CD4-positive, alpha-beta T cell treated with Interleukin-6 for 4 hours (primary cell): ENCODE results near the gene PHACTR4.
"Not testable (repeated sequence)": the region's sequence is repeated elsewhere in the genome, so short reads cannot be mapped to it uniquely, and the experiment has no call there.

Source experiments
- DNase-seq: peaks from one replicate; pipeline ENCODE4 v3.0.0-alpha.2; 2020; ENCODE audit warnings: mixed read lengths

The PHACTR4 gene

GRCh38 chr1:28437924-28438699 lies 68.6 kb downstream of the PHACTR4 start:
- DNase-seq = peak; percentile 28

- DNase-seq = no peak
Observed at GRCh38 chr1:28439320-28439719, 69.8 kb downstream of the PHACTR4 start.

DNA sequence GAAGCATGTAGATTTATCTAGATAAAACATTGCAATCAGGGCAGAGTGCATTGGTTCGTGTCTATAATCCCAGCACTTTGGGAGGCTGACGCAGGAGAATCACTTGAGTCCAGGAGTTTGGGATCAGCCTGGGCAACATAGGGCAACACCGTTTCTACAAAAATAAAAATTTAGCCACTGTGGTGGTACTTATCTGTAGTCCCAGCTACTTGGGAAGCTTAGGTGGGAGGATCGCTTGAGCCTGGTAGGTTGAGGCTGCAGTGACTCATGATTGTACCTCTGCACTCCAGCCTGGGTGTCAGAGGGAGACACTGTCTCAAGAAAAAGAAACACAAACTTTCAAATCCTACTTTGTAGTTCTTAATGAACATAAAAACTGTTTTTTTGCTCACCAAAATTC lies 72.1 kb downstream of the PHACTR4 start:
- no peak for DNase-seq

DNA sequence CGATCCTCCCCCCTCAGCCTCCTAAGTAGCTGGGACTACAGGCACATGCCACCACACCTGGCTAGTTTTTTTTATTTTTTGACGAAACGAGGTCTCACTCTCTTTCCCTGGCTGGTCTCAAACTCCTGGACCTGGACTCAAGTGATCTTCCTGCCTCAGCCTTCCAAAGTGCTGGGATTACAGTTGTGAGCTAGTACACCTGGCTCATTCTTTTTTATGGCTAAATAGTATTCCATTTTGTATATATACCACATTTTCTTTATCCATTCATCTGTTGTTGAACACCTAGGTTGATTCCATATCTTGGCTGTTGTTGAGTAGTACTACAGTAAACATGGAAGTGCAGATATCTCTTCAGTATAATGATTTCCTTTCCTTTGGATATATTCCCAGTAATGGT lies 74.0 kb downstream of the PHACTR4 start:
- no peak for DNase-seq

DNA sequence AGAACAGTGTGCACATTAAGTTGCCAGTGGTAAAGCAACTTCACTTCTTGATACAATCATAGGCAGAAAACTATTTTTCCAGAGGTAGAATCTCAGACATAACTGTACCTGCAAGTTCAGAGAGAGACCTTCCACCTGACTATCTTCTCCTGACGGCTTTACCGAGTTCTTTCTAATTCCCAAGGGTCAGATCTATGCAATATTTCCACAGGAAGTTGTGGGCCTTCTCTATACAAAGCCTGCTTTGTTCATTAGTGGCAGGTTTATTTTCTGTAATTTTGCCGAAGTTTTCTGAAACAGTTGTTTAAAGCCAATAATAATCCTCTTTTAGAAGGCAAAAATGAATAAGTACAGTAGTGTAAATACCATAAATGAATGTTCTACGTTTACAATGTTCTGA lies 78.1 kb downstream of the PHACTR4 start:
- DNase-seq = no peak

DNA sequence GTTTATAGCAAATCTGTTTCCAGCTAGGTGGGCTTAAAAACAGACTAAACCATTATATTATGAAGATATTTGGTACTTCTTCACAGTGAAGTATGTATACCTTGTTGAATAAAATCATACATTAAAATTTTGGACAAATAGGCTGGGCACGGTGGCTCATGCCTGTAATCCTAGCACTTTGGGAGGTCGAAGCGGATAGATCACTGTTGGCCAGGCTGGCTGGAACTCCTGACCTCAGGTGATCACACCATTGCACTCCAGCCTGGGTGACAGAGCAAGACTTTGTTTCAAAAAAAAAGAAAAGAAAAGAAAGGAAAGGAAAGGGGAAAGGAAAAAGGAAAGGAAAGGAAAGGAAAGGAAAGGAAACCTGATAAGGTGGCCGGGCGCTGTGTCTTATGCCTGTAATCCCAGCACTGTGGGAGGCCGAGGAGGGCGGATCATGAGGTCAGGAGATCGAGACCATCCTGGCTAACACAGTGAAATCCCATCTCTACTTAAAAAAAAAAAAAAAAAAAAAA lies 78.6 kb downstream of the PHACTR4 start:
- not testable (repeated sequence) for DNase-seq

DNA sequence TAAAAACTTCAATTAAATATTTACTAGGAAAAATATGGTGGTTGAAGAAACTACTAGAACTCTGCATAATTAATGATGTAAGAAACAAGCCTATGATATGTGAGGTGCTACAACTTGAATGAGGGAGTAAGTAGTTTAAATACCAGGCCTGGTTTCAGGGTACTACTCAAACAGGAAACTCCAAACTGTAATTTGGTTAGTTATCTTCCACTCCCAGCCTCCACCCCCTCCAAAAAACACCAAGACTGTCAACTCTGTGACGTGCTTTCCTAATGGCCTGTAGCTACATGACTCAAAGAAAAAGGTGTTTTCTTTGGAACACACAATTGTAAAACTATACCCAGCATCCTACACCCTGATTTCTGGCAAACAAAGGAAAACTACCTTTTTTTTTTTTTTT lies 80.4 kb downstream of the PHACTR4 start:
- DNase-seq = peak; percentile 21

DNA sequence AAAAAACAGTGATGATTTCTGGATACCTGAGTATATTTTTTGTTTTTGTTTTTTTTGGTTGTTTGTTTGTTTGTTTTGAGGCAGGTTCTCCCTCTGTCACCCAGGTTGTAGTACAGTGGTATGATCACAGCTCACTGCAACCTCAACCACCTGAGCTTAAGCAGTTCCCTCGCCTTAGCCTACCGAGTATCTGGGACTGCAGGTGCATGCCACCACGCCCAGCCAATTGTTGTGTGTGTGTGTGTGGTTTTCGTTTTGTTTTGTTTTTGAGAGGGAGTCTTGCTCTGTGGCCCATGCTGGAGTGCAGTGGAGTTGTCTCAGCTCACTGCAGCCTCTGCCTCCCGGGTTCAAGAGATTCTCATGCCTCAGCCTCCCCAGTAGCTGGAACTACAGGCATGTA lies 81.0 kb downstream of the PHACTR4 start:
- DNase-seq = no peak

GRCh38 chr1:28451011-28451410 lies 81.5 kb downstream of the PHACTR4 start:
- DNase-seq = no peak

- DNase-seq = no peak
Observed at GRCh38 chr1:28456078-28456477, 86.5 kb downstream of the PHACTR4 start.

DNA sequence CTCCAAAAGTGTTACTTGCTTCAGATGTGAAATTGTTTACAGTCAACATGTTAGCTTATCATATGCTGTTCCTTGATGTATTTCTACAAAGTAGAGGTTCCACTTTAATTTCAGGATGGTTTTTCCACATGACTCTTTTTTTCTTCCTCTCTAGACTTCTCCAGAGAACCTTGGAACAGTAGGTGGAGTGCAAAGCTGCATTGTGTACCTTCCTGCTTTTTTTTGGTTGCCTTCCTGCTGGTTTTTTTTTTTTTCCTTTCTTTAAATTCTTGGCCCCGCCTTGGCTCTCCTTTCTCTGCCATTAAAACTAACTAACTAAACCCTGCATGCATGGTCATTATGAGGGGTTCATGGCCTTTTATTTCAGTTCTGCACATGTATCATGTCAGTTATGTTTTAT lies 88.1 kb downstream of the PHACTR4 start:
- DNase-seq = no peak

GRCh38 chr1:28458237-28459228 lies 89.0 kb downstream of the PHACTR4 start:
- DNase-seq = no peak

DNA sequence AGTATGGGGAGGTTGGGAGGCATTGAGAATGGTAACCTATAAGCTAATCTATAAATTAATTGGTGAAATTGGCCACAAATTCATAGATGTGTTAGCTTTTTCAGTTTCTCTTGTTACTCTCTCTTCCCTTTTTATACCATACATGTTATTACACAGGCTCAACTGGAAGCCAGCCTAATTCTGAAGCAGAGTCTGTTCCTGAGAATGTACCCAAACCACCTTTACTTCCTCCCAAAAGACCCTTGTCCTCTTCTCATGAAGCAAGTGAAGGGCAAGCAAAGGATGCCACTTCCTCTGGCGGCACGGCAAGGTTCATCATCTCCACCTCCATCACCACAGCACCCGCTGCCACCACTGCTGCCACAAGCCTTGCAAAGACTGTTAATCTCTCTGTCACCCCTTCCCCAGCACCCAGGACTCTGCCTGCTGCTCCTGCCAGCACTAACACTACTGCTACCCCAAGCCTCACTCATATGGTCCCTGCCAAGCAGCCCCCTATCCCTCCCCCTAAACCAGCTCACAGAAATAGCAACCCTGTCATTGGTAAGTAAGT lies 96.8 kb downstream of the PHACTR4 start:
- no peak for DNase-seq

DNA sequence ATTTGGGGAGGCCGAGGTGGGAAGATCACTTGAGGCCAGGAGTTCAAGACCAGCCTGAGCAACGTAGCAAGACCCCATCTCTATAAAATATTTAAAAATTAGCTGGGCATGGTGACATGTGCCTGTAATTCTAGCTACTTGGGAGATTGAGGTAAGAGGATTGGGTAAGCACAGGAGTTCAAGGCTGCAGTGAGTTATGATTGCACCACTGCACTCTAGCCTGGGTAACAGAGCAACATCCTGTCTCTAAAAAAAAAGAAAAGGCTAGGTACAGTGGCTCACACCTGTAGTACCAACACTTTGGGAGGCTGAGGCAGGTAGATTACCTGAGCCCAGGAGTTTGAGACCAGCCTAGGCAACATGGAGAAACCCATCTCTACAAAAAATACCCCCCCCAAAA lies 100.6 kb downstream of the PHACTR4 start:
- DNase-seq = no peak

- DNase-seq = not testable (repeated sequence)
Observed at GRCh38 chr1:28479497-28479896, 110.0 kb downstream of the PHACTR4 start.

DNA sequence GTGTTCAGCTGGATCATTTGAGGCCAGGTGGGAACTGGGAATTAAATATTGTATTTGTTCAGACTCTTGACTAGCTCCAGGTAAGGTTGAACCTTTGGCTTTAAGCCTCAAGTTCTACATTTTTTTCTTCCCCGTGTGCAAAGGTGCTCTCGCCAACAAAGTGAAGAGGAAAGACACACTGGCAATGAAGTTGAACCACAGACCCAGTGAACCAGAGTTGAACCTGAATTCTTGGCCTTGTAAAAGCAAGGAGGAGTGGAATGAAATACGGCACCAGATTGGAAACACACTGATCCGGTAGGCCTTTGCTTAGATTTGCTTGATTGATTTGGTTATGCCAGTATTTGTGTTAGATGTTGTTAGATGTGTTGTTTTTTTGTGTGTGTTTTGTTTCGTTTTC lies 110.8 kb downstream of the PHACTR4 start:
- no peak for DNase-seq

DNA sequence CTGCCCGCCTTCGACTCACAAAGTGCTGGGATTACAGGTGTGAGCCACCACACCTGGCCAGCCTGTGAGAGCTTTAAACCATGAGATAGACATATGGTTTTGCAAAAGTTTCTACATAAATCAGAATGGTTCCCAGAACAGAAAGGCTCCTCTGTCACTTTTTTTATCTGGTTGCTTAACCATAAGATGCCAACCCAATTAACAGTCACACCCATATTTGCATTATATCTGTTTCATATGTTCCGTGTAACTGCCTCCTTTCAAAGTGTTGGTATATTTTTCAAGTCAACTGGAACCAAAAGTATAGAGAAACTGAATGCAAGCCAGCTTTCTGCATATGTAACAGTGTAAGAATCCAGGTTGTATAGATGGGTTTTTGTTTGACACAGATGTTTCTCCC lies 112.6 kb downstream of the PHACTR4 start:
- DNase-seq = no peak

GRCh38 chr1:28482702-28483101 lies 113.2 kb downstream of the PHACTR4 start:
- DNase-seq = no peak

DNA sequence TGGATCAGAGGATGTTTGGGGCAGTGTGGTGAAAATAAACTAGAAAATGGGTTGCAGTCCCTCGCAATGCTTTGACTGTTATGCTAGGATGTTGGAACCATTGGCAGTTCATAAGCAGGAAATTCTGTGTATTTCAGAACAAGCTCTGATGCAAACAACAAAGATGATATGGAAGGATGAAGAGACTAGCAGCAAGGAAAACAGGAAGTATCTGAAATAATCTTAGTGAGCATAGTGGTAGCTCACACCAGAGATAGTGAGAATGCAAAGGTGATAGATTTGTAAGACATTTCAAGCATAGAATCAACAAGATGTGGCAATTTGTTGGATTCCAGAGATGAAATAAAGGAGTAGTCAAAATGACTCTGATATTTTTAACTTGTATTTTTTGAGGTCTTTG lies 125.2 kb downstream of the PHACTR4 start:
- DNase-seq = no peak

DNA sequence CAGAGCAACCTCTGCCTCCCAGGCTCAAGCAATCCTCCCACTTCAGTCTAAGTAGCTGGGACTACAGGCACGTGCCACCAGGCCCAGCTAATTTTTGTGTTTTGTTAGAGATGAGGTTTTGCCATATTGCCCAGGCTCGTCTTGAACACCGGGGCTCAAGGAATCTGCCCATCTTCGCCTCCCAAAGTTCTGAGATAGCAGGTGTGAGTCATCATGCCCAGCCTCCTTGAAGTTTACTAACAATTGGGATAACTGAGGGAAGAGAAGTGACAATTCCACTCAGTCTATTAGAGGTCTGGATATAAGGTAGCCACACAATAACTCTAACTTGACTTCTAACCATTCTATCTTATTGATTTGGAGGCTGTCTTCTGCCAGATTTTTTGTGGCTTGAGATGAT lies 130.0 kb downstream of the PHACTR4 start:
- no peak for DNase-seq

DNA sequence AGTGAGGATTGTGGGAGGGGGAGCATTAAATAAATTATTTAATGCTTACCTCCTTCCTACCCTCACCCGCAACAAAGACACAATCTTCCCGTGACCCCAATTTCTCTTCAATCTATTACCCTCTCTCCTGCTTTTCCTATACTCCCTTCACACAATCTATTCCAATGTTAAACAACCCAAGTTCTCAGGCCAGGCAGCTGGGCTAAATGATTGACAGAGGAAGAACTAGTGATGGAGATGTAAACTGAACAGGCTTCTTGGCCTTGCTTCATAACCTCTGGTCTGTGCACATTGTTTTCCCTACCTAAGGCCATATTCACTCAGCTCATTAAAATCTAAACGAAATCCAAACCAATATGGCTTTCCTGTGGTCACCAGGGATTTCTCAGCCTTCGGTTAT lies 132.4 kb downstream of the PHACTR4 start:
- no peak for DNase-seq

DNA sequence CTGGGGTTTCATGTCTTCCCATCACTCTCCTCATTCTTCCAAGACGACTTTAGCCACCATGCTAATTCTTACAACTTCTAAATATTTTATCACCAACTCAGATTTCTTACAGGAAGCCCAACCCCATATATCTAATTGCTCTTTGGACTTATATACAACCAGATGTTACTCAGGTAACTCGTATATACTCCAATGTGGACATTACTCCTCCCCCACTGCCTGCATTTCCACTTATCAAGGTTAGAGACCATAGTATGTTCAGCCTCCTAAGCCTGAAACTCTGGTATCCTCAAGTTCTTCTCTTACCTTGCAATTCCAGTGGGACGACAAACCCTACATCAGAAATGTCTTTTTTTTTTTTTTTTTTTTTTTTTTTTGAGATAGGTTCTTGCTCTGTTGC lies 133.6 kb downstream of the PHACTR4 start:
- no peak for DNase-seq

DNA sequence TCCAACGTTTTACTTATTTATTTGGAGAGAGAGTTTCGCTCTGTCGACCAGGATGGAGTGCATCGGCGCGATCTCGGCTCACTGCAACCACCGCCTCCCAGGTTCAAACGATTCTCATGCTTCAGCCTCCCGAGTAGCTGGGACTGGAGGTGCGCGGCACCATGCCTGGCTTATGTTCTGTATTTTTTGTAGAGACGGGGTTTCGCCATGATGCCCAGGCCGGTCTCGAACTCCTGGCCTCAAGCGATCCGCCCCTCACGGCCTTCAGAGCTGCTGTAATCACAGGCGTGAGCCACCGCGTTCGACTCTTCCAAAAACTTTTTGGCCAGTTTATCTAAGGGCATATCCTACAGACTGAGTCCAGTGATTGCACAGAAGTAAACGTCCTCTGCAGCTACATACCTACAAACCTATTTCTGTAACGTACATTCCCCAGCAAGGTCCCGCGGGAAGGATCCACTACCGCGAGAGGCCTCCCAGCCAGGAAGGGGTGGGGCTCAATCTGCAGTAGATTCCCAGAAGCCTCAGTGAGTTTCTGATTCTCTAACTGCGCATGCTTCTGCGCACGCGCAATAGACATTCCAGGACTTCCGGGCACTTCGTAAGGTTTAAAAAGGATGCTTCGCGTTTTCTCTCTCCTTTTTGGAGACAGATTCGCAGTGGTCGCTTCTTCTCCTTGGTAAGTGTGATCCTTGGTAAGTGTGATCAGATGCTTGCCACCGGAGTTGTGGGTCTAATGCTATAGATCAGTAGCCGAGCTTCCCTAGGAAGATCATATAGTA lies 136.1 kb downstream of the PHACTR4 start, which contains the start of gene RCC1:
Gene RCC1, plus strand, starts transcription at position 638 of the 782 bp plus-strand sequence. CDS start 23,824 bp downstream, outside the sequence.
- peak; percentile 96 for DNase-seq
